Measurements from ENCODE around the gene MTFR1L. TPM values are rescaled to one million over a fixed set of nuclear protein-coding genes. Genes with fewer than 3 reads are reported as not detected.

The MTFR1L gene
- total RNA-seq, 1 donor from 2014 or later = 44.6 TPM

- FAIRE-seq = no peak
- peak overlapping the region; percentile 76 for H2AFZ ChIP-seq (ENCODE audit: low read depth, low read length)
- Mint-ChIP-seq H3K36me3 (ENCODE audit: low read depth, unreplicated experiment) (no peaks in the 10 kb centered on the region), H3K4me1 (ENCODE audit: low read depth, unreplicated experiment) (peaks cover 2% of the 10 kb centered on the region), H3K4me3 (ENCODE audit: unreplicated experiment) (peak overlapping the region; percentile 71), H3K27ac (ENCODE audit: unreplicated experiment) (peak overlapping the region; percentile 75), H3K27me3 (ENCODE audit: low read depth, unreplicated experiment) (peaks cover 16% of the 10 kb centered on the region), H3K9me3 (ENCODE audit: unreplicated experiment) (no peaks in the 10 kb centered on the region)
- H3K9ac ChIP-seq (ENCODE audit: low read length) = peak overlapping the region; percentile 81
- H3K27me3 ChIP-seq (ENCODE audit: insufficient read depth, low read length) = no peaks in the 10 kb centered on the region
- H3K4me1 ChIP-seq (ENCODE audit: insufficient read depth, low read length) = peaks cover 16% of the 10 kb centered on the region
- peak overlapping the region; percentile 98 for H3K4me2 ChIP-seq (ENCODE audit: low read length)
- no peaks in the 10 kb centered on the region for H3K36me3 ChIP-seq (ENCODE audit: insufficient read depth, low read length)
- peaks cover 29% of the 10 kb centered on the region for H3K79me2 ChIP-seq (ENCODE audit: insufficient read depth, low read length)
- no peak for DNase-seq (ENCODE audit: low read depth)
- H3K4me3 ChIP-seq (ENCODE audit: insufficient read depth, low read depth, low read length) = peak overlapping the region; percentile 65
- peaks cover 11% of the 10 kb centered on the region for H4K20me1 ChIP-seq (ENCODE audit: insufficient read depth, low read length)
- TF ChIP-seq EZH2 (IDR thresholded peaks at IDR 0.05; ENCODE audit: insufficient read depth, low read length) (no peak), CTCF (IDR thresholded peaks at IDR 0.05; ENCODE audit: insufficient read depth, low read depth, low read length) (no peak)
- H3K9me3 ChIP-seq (ENCODE audit: insufficient read depth, low read depth, low read length) = no peaks in the 10 kb centered on the region
- peak overlapping the region; percentile 42 for H3K27ac ChIP-seq (ENCODE audit: low read depth, low read length)
These were observed 56.3 kb downstream of the MTFR1L start for GRCh38 chr1:25875856-25876692.

- Mint-ChIP-seq H3K4me3 (ENCODE audit: unreplicated experiment) (peak overlapping the region; percentile 71), H3K27me3 (ENCODE audit: low read depth, unreplicated experiment) (peaks cover 16% of the 10 kb centered on the region), H3K27ac (ENCODE audit: unreplicated experiment) (peak overlapping the region; percentile 75), H3K4me1 (ENCODE audit: low read depth, unreplicated experiment) (peaks cover 2% of the 10 kb centered on the region), H3K36me3 (ENCODE audit: low read depth, unreplicated experiment) (no peaks in the 10 kb centered on the region), H3K9me3 (ENCODE audit: unreplicated experiment) (no peaks in the 10 kb centered on the region)
- Histone ChIP-seq H3K4me3 (ENCODE audit: insufficient read depth, low read depth, low read length) (no peak overlapping the region), H3K4me1 (ENCODE audit: insufficient read depth, low read length) (peaks cover 16% of the 10 kb centered on the region), H3K27ac (ENCODE audit: low read depth, low read length) (no peak overlapping the region), H4K20me1 (ENCODE audit: insufficient read depth, low read length) (peaks cover 9% of the 10 kb centered on the region), H3K79me2 (ENCODE audit: insufficient read depth, low read length) (peaks cover 29% of the 10 kb centered on the region), H3K9me3 (ENCODE audit: insufficient read depth, low read depth, low read length) (no peaks in the 10 kb centered on the region), H3K4me2 (ENCODE audit: low read length) (no peak overlapping the region), H3K27me3 (ENCODE audit: insufficient read depth, low read length) (no peaks in the 10 kb centered on the region), H2AFZ (ENCODE audit: low read depth, low read length) (no peak overlapping the region), H3K36me3 (ENCODE audit: insufficient read depth, low read length) (no peaks in the 10 kb centered on the region), H3K9ac (ENCODE audit: low read length) (no peak overlapping the region)
- TF ChIP-seq EZH2 (IDR thresholded peaks at IDR 0.05; ENCODE audit: insufficient read depth, low read length) = no peak
- TF ChIP-seq CTCF (IDR thresholded peaks at IDR 0.05; ENCODE audit: insufficient read depth, low read depth, low read length) = no peak
- FAIRE-seq = no peak
- no peak for DNase-seq (ENCODE audit: low read depth)
These were observed 56.9 kb downstream of the MTFR1L start for GRCh38 chr1:25876693-25877077.

- Histone ChIP-seq H3K4me2 (ENCODE audit: low read length) (no peak overlapping the region), H3K4me1 (ENCODE audit: insufficient read depth, low read length) (peaks cover 16% of the 10 kb centered on the region), H3K9me3 (ENCODE audit: insufficient read depth, low read depth, low read length) (no peaks in the 10 kb centered on the region), H3K27ac (ENCODE audit: low read depth, low read length) (no peak overlapping the region), H3K27me3 (ENCODE audit: insufficient read depth, low read length) (no peaks in the 10 kb centered on the region), H3K4me3 (ENCODE audit: insufficient read depth, low read depth, low read length) (no peak overlapping the region), H3K36me3 (ENCODE audit: insufficient read depth, low read length) (no peaks in the 10 kb centered on the region), H3K9ac (ENCODE audit: low read length) (no peak overlapping the region), H4K20me1 (ENCODE audit: insufficient read depth, low read length) (peaks cover 4% of the 10 kb centered on the region), H2AFZ (ENCODE audit: low read depth, low read length) (no peak overlapping the region), H3K79me2 (ENCODE audit: insufficient read depth, low read length) (peaks cover 26% of the 10 kb centered on the region)
- Mint-ChIP-seq H3K4me1 (ENCODE audit: low read depth, unreplicated experiment) (peaks cover 2% of the 10 kb centered on the region), H3K27ac (ENCODE audit: unreplicated experiment) (no peak overlapping the region), H3K4me3 (ENCODE audit: unreplicated experiment) (no peak overlapping the region), H3K9me3 (ENCODE audit: unreplicated experiment) (no peaks in the 10 kb centered on the region), H3K36me3 (ENCODE audit: low read depth, unreplicated experiment) (no peaks in the 10 kb centered on the region), H3K27me3 (ENCODE audit: low read depth, unreplicated experiment) (peaks cover 16% of the 10 kb centered on the region)
- DNase-seq (ENCODE audit: low read depth) (no peak), FAIRE-seq (no peak)
- TF ChIP-seq CTCF (IDR thresholded peaks at IDR 0.05; ENCODE audit: insufficient read depth, low read depth, low read length) (no peak), EZH2 (IDR thresholded peaks at IDR 0.05; ENCODE audit: insufficient read depth, low read length) (no peak)
These were observed 57.4 kb downstream of the MTFR1L start for GRCh38 chr1:25877155-25877554.
